Sigmoid colon (tissue), 7 donors: ENCODE measurements around the gene SPOCK1. TPM values are rescaled to one million over a fixed set of nuclear protein-coding genes. Genes with fewer than 3 reads are reported as not detected.

Source experiments
- DNase-seq: peaks from one replicate; pipeline ENCODE4 v3.0.0-alpha.2; 2019
- H3K27ac ChIP-seq, 4 donors: fragments of 200-600 bp; sonication (generic); one replicate each; pipeline ENCODE4 v1.5.1; 2016 to 2019; ENCODE audit warnings: mild to moderate bottlenecking in 1 of 4
- H3K27me3 ChIP-seq, 3 donors: fragments of 200-600 bp; sonication (generic); one replicate each; pipeline ENCODE4 v1.5.1; 2019; ENCODE audit warnings: mild to moderate bottlenecking in 1 of 3
- H3K36me3 ChIP-seq, 4 donors: fragments of 200-600 bp; sonication (generic); one replicate each; pipeline ENCODE4 v1.5.1; 2016 to 2019
- H3K4me1 ChIP-seq, 4 donors: fragments of 200-600 bp; sonication (generic); one replicate each; pipeline ENCODE4 v1.5.1; 2017 to 2019
- H3K4me3 ChIP-seq, 4 donors: fragments of 200-600 bp; sonication (generic); one replicate each; pipeline ENCODE4 v1.5.1; 2017 to 2019; ENCODE audit warnings: mild to moderate bottlenecking in 2 of 4, moderate library complexity in 1 of 4
- H3K9me3 ChIP-seq, 4 donors: fragments of 200-600 bp in 3 of 4; sonication (generic) in 3 of 4; one replicate each; pipeline versions ENCODE4 v1.5.1 to v1.6.1; 2013 to 2019
- EP300 ChIP-seq, 4 donors: sonication (generic); formaldehyde crosslinking; IDR thresholded peaks; one replicate each; pipeline ENCODE4 v1.6.1; 2017; ENCODE audit warnings: antibody characterized with exemption in 4 of 4
- POLR2A ChIP-seq, 2 donors: fragments of 450-650 bp; IDR thresholded peaks; one replicate each; pipeline ENCODE4 v1.6.1; 2016; ENCODE audit warnings: antibody characterized with exemption in 2 of 2, mild to moderate bottlenecking in 2 of 2, moderate library complexity in 2 of 2
- POLR2AphosphoS5 ChIP-seq, 4 donors: sonication (generic); formaldehyde crosslinking; IDR thresholded peaks; one replicate each; pipeline ENCODE4 v1.6.1; 2017; ENCODE audit warnings: antibody characterized with exemption in 4 of 4
- WGBS, 2 donors: extraction: QIAGEN DNeasy Blood & Tissue Kit; methylation state at CpG; one replicate each; pipeline ENCODE4 v1.1.7; 2013; 5-methylcytosine and 5-hydroxymethylcytosine counted together
- intact Hi-C: fragments of 100-400 bp; cut with DNase I; formaldehyde crosslinking; loops from one replicate; pipeline ENCODE4 v1.15.1; 2023
- polyA plus RNA-seq, 3 donors: library from polyadenylated mRNA; stranded (reverse); fragments of 200-250 nt; gene quantifications; one replicate each; pipeline ENCODE4 v1.2.3, GENCODE V29; 2013
- total RNA-seq, 4 donors: library from RNA; depleted of rRNA; stranded (reverse); fragments of >200 nt; gene quantifications; one replicate each; pipeline ENCODE4 v1.1.0, GENCODE V29; 2016
- TF ChIP-seq, protein P1 (sequence below), 4 experiments: fragments of 450-650 bp in 3 of 4; fragments of 200-600 bp in 1 of 4; IDR thresholded peaks; one replicate each; pipeline ENCODE4 v1.5.1; 2016 to 2019; ENCODE audit warnings: antibody characterized with exemption in 4 of 4, mild to moderate bottlenecking in 3 of 4, moderate library complexity in 2 of 4
- donor health status: healthy with polysubstance abuse.
- donor health status: Bipolar disorder and iron deficiency.
- donor health status: healthy.

Gene SPOCK1
- total and polyA plus RNA-seq, 7 donors, result 2.4 to 104 (median 33.4) TPM

GRCh38 chr5:137291031-137291430, 208.1 kb downstream of the SPOCK1 start:
- H3K36me3 ChIP-seq, result no peaks in the 10 kb centered on the region
- H3K4me1 ChIP-seq, result peaks cover 0 to 4% (median 0%) of the 10 kb centered on the region in 4 donors
- H3K4me3 ChIP-seq, result no peak overlapping the region
- intact Hi-C loops, result no loop called here
- TF ChIP-seq EP300 (IDR thresholded peaks at IDR 0.05), result no peak
- TF ChIP-seq, protein P1, sequence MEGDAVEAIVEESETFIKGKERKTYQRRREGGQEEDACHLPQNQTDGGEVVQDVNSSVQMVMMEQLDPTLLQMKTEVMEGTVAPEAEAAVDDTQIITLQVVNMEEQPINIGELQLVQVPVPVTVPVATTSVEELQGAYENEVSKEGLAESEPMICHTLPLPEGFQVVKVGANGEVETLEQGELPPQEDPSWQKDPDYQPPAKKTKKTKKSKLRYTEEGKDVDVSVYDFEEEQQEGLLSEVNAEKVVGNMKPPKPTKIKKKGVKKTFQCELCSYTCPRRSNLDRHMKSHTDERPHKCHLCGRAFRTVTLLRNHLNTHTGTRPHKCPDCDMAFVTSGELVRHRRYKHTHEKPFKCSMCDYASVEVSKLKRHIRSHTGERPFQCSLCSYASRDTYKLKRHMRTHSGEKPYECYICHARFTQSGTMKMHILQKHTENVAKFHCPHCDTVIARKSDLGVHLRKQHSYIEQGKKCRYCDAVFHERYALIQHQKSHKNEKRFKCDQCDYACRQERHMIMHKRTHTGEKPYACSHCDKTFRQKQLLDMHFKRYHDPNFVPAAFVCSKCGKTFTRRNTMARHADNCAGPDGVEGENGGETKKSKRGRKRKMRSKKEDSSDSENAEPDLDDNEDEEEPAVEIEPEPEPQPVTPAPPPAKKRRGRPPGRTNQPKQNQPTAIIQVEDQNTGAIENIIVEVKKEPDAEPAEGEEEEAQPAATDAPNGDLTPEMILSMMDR (IDR thresholded peaks at IDR 0.05), result no peak
- no peak for TF ChIP-seq POLR2AphosphoS5 (IDR thresholded peaks at IDR 0.05)
- TF ChIP-seq POLR2A (IDR thresholded peaks at IDR 0.05), result no peak
- WGBS, 2 donors, result 20 to 63% methylated on average over 1 of the region's 1 CpG
- H3K9me3 ChIP-seq, result no peaks in the 10 kb centered on the region
- H3K27ac ChIP-seq, result no peak overlapping the region
- no peaks in the 10 kb centered on the region for H3K27me3 ChIP-seq
- DNase-seq, result no peak

GRCh38 chr5:137290373-137290772, 208.8 kb downstream of the SPOCK1 start:
- TF ChIP-seq POLR2AphosphoS5 (IDR thresholded peaks at IDR 0.05) (no peak), POLR2A (IDR thresholded peaks at IDR 0.05) (no peak), EP300 (IDR thresholded peaks at IDR 0.05) (no peak)
- TF ChIP-seq, protein P1 (IDR thresholded peaks at IDR 0.05), result no peak
- Histone ChIP-seq H3K27me3 (no peaks in the 10 kb centered on the region), H3K9me3 (no peaks in the 10 kb centered on the region), H3K27ac (no peak overlapping the region), H3K36me3 (no peaks in the 10 kb centered on the region), H3K4me1 (peaks cover 0 to 4% (median 0%) of the 10 kb centered on the region in 4 donors), H3K4me3 (no peak overlapping the region)
- 91 to 94% methylated on average over 3 of the region's 3 CpGs for WGBS, 2 donors
- intact Hi-C loops, result no loop called here
- no peak for DNase-seq

GRCh38 chr5:137289856-137290255, 209.3 kb downstream of the SPOCK1 start:
- no peak for DNase-seq
- TF ChIP-seq, protein P1 (IDR thresholded peaks at IDR 0.05), result no peak
- TF ChIP-seq EP300 (IDR thresholded peaks at IDR 0.05) (no peak), POLR2A (IDR thresholded peaks at IDR 0.05) (no peak), POLR2AphosphoS5 (IDR thresholded peaks at IDR 0.05) (no peak)
- no peaks in the 10 kb centered on the region for H3K27me3 ChIP-seq
- peaks cover 0 to 4% (median 0%) of the 10 kb centered on the region in 4 donors for H3K4me1 ChIP-seq
- no peaks in the 10 kb centered on the region for H3K36me3 ChIP-seq
- no peak overlapping the region for H3K4me3 ChIP-seq
- intact Hi-C loops, result no loop called here
- 82 to 90% methylated on average over 1 of the region's 1 CpG for WGBS, 2 donors
- no peak overlapping the region for H3K27ac ChIP-seq
- no peaks in the 10 kb centered on the region for H3K9me3 ChIP-seq

GRCh38 chr5:137287569-137287968, 211.6 kb downstream of the SPOCK1 start:
- H3K4me3 ChIP-seq, result no peak overlapping the region
- no peak overlapping the region for H3K27ac ChIP-seq
- no peaks in the 10 kb centered on the region for H3K9me3 ChIP-seq
- WGBS, 2 donors, result 54 to 86% methylated on average over 2 of the region's 2 CpGs
- intact Hi-C loops, result no loop called here
- peaks cover 0 to 4% (median 0%) of the 10 kb centered on the region in 4 donors for H3K4me1 ChIP-seq
- no peak for TF ChIP-seq POLR2A (IDR thresholded peaks at IDR 0.05)
- no peak for TF ChIP-seq EP300 (IDR thresholded peaks at IDR 0.05)
- TF ChIP-seq, protein P1 (IDR thresholded peaks at IDR 0.05), result no peak
- TF ChIP-seq POLR2AphosphoS5 (IDR thresholded peaks at IDR 0.05), result no peak
- DNase-seq, result no peak
- no peaks in the 10 kb centered on the region for H3K36me3 ChIP-seq
- H3K27me3 ChIP-seq, result no peaks in the 10 kb centered on the region

- TF ChIP-seq, protein P1 (IDR thresholded peaks at IDR 0.05), result no peak
- TF ChIP-seq EP300 (IDR thresholded peaks at IDR 0.05) (no peak), POLR2AphosphoS5 (IDR thresholded peaks at IDR 0.05) (no peak), POLR2A (IDR thresholded peaks at IDR 0.05) (no peak)
- no peak for DNase-seq
- H3K27ac ChIP-seq, result no peak overlapping the region
- no peaks in the 10 kb centered on the region for H3K9me3 ChIP-seq
- H3K4me3 ChIP-seq, result no peak overlapping the region
- WGBS, 2 donors, result 76 to 85% methylated on average over 4 of the region's 4 CpGs
- H3K4me1 ChIP-seq, result peaks cover 0 to 4% (median 0%) of the 10 kb centered on the region in 4 donors
- H3K36me3 ChIP-seq, result no peaks in the 10 kb centered on the region
- intact Hi-C loops, result no loop called here
- H3K27me3 ChIP-seq, result no peaks in the 10 kb centered on the region
These were observed 213.0 kb downstream of the SPOCK1 start for GRCh38 chr5:137286025-137286610.
